GM12878 (cell line): ENCODE data around the gene RPS6KA2. TPM values are rescaled to one million over a fixed set of nuclear protein-coding genes. Genes with fewer than 3 reads are reported as not detected.

Source experiments
- BRCA1 ChIP-seq: IDR thresholded peaks from 2 replicates; pipeline ENCODE4 v1.6.1; 2011; ENCODE audit warnings: low read depth, low read length, improper control_type of control experiment
- DPF2 ChIP-seq: fragments of 450-650 bp; IDR thresholded peaks from 2 replicates; pipeline ENCODE4 v1.6.1; 2017; ENCODE audit warnings: mild to moderate bottlenecking
- E4F1 ChIP-seq: fragments of 450-650 bp; IDR thresholded peaks from 2 replicates; pipeline ENCODE4 v1.6.1; 2018; ENCODE audit warnings: borderline replicate concordance, mild to moderate bottlenecking; ENCODE audit not compliant: partially characterized antibody
- HCFC1 ChIP-seq: fragments of 150-350 bp; IDR thresholded peaks from 2 replicates; pipeline ENCODE4 v1.6.1; 2014; ENCODE audit warnings: low read length
- LARP7 ChIP-seq: fragments of 450-650 bp; IDR thresholded peaks from 2 replicates; pipeline ENCODE4 v1.6.1; 2017; ENCODE audit warnings: mild to moderate bottlenecking
- PAX8 ChIP-seq: fragments of 450-650 bp; IDR thresholded peaks from 2 replicates; pipeline ENCODE4 v1.6.1; 2017; ENCODE audit warnings: mild to moderate bottlenecking, moderate library complexity
- RELA ChIP-seq: fragments of 450-650 bp; IDR thresholded peaks from 2 replicates; pipeline ENCODE4 v1.8.0; 2014; ENCODE audit warnings: borderline replicate concordance; ENCODE audit not compliant: partially characterized antibody
- SIN3A ChIP-seq: IDR thresholded peaks from 2 replicates; pipeline ENCODE4 v1.6.1; 2012; ENCODE audit warnings: low read depth, low read length, improper control_type of control experiment
- SKIL ChIP-seq: fragments of 450-650 bp; IDR thresholded peaks from 2 replicates; pipeline ENCODE4 v1.6.1; 2017; ENCODE audit warnings: mild to moderate bottlenecking, low read depth, inconsistent platforms; ENCODE audit not compliant: poor library complexity, severe bottlenecking
- SPI1 ChIP-seq: IDR thresholded peaks from 2 replicates; pipeline ENCODE4 v1.6.1; 2011; ENCODE audit warnings: low read depth, mild to moderate bottlenecking, low read length, moderate library complexity, borderline replicate concordance; ENCODE audit not compliant: insufficient read depth
- STAT3 ChIP-seq: IDR thresholded peaks from 2 replicates; pipeline ENCODE4 v1.6.1; 2011; ENCODE audit warnings: low read depth, low read length, improper control_type of control experiment
- polyA plus RNA-seq, 11 experiments: library from polyadenylated mRNA; depleted of rRNA in 4 of 11; unstranded in 6 of 11; stranded (reverse) in 5 of 11; fragments of >200 nt; fragmentation: Nextera tagmentation in 4 of 11; fragmentation: Illumina TruSeq in 1 of 11; extraction: Ambion mirVana in 4 of 11; extraction: Trizol in 1 of 11; gene quantifications; 1 replicate in 1 of 11; 2 replicates in 10 of 11; pipeline versions ENCODE4 v1.2.1 to v1.2.3, GENCODE V29; 2011 to 2016; ENCODE audit warnings: inconsistent platforms in 2 of 11, missing spikeins in 2 of 11, low read depth in 1 of 11
- total RNA-seq, 4 experiments: library from RNA; depleted of rRNA in 3 of 4; stranded (reverse); fragments of >200 nt in 3 of 4; fragmentation: Illumina TruSeq in 1 of 4; extraction: Trizol in 1 of 4; gene quantifications; 2 replicates each; pipeline versions ENCODE4 v1.2.1 to v1.2.3, GENCODE V29; 2013 to 2021

The RPS6KA2 gene
- total and polyA plus RNA-seq, 10 of the 15 experiments (the other 5 are each of a cell fraction or from before 2014, with no cell fraction given): 0.02 to 1.0 (median 0.22) TPM; not detected in 1

- TF ChIP-seq E4F1: no peak
- no peak for TF ChIP-seq STAT3
- TF ChIP-seq SKIL: no peak
- TF ChIP-seq SIN3A: no peak
- no peak for TF ChIP-seq HCFC1
- no peak for TF ChIP-seq PAX8
- TF ChIP-seq LARP7: no peak
- TF ChIP-seq SPI1: no peak
- no peak for TF ChIP-seq RELA
- TF ChIP-seq BRCA1: no peak
- no peak for TF ChIP-seq DPF2
These were observed 249.3 kb downstream of the RPS6KA2 start (continued) for GRCh38 chr6:166377721-166378120.
